ENCODE results near the gene CBX5. TPM values are rescaled to one million over a fixed set of nuclear protein-coding genes. Genes with fewer than 3 reads are reported as not detected.

CBX5 gene
- polyA plus RNA-seq, 1 donor from 2014 or later: 57.1 TPM

DNA sequence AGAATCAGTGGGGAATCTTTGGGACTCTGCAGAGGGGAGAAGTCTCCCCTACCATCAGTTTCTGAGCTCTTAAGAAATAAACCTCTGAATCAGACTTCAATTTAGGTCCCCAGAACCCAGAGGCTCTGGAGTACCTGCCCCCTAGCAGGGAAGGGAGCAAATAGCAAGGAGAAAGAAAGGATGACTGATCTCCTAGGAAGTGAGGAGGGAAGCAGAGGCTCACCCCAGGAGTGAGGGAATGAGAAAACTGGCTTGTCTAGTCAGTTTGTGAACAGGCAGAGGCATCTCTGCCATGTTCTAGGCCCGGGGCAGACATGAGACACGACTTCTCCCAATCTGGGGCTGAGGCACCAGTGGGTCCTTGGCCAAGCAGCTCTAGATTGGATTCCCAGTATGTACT, 66.8 kb downstream of the CBX5 start:
- Histone ChIP-seq H3K36me3 (ENCODE audit: insufficient read depth, low read length) (no peaks in the 10 kb centered on the region), H3K9ac (ENCODE audit: low read length) (no peak overlapping the region), H3K4me2 (ENCODE audit: low read length) (no peak overlapping the region), H3K9me3 (ENCODE audit: low read length) (no peaks in the 10 kb centered on the region), H4K20me1 (ENCODE audit: insufficient read depth) (no peaks in the 10 kb centered on the region), H2AFZ (ENCODE audit: low read depth, low read length) (no peak overlapping the region), H3K27ac (ENCODE audit: low read length) (no peak overlapping the region), H3K4me3 (ENCODE audit: low read length) (no peak overlapping the region), H3F3A (ENCODE audit: insufficient read depth, low read length, poor library complexity, severe bottlenecking) (no peaks in the 10 kb centered on the region), H3K27me3 (ENCODE audit: insufficient read depth, low read depth, low read length) (peaks cover 23% of the 10 kb centered on the region), H3K9me2 (ENCODE audit: insufficient read depth, low read length) (no peaks in the 10 kb centered on the region), H3K79me2 (replicated peaks; ENCODE audit: insufficient read depth, low read length) (no peaks in the 10 kb centered on the region)
- TF ChIP-seq, protein P1, sequence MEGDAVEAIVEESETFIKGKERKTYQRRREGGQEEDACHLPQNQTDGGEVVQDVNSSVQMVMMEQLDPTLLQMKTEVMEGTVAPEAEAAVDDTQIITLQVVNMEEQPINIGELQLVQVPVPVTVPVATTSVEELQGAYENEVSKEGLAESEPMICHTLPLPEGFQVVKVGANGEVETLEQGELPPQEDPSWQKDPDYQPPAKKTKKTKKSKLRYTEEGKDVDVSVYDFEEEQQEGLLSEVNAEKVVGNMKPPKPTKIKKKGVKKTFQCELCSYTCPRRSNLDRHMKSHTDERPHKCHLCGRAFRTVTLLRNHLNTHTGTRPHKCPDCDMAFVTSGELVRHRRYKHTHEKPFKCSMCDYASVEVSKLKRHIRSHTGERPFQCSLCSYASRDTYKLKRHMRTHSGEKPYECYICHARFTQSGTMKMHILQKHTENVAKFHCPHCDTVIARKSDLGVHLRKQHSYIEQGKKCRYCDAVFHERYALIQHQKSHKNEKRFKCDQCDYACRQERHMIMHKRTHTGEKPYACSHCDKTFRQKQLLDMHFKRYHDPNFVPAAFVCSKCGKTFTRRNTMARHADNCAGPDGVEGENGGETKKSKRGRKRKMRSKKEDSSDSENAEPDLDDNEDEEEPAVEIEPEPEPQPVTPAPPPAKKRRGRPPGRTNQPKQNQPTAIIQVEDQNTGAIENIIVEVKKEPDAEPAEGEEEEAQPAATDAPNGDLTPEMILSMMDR (IDR thresholded peaks at IDR 0.05; ENCODE audit: poor library complexity, severe bottlenecking): no peak
- TF ChIP-seq SMC3 (conservative IDR thresholded peaks at IDR 0.05; ENCODE audit: poor library complexity): no peak
- TF ChIP-seq EZH2 (IDR thresholded peaks at IDR 0.05; ENCODE audit: borderline replicate concordance, insufficient read depth, low read length, poor library complexity, severe bottlenecking): no peak
- no peak for TF ChIP-seq TAF1 (IDR thresholded peaks at IDR 0.05; ENCODE audit: low read depth)
- TF ChIP-seq MXI1 (conservative IDR thresholded peaks at IDR 0.05; ENCODE audit: poor library complexity, severe bottlenecking): no peak
- TF ChIP-seq EP300 (conservative IDR thresholded peaks at IDR 0.05; ENCODE audit: poor library complexity, severe bottlenecking): no peak
- TF ChIP-seq POLR2AphosphoS5 (IDR thresholded peaks at IDR 0.05): no peak
- no peak for TF ChIP-seq RAD21 (conservative IDR thresholded peaks at IDR 0.05)
- TF ChIP-seq REST (IDR thresholded peaks at IDR 0.05; ENCODE audit: borderline replicate concordance): no peak

GRCh38 chr12:54211920-54212319, 68.0 kb downstream of the CBX5 start:
- H3K9me3 ChIP-seq (ENCODE audit: low read length): no peaks in the 10 kb centered on the region
- no peaks in the 10 kb centered on the region for H4K20me1 ChIP-seq (ENCODE audit: insufficient read depth)
- peaks cover 27% of the 10 kb centered on the region for H3K27me3 ChIP-seq (ENCODE audit: insufficient read depth, low read depth, low read length)
- H2AFZ ChIP-seq (ENCODE audit: low read depth, low read length): no peak overlapping the region
- no peaks in the 10 kb centered on the region for H3K36me3 ChIP-seq (ENCODE audit: insufficient read depth, low read length)
- no peak overlapping the region for H3K9ac ChIP-seq (ENCODE audit: low read length)
- H3K79me2 ChIP-seq (replicated peaks; ENCODE audit: insufficient read depth, low read length): no peaks in the 10 kb centered on the region
- H3K4me2 ChIP-seq (ENCODE audit: low read length): no peak overlapping the region
- TF ChIP-seq REST (IDR thresholded peaks at IDR 0.05; ENCODE audit: borderline replicate concordance) (no peak), RAD21 (conservative IDR thresholded peaks at IDR 0.05) (no peak), SMC3 (conservative IDR thresholded peaks at IDR 0.05; ENCODE audit: poor library complexity) (no peak), TAF1 (IDR thresholded peaks at IDR 0.05; ENCODE audit: low read depth) (no peak)
- H3F3A ChIP-seq (ENCODE audit: insufficient read depth, low read length, poor library complexity, severe bottlenecking): no peaks in the 10 kb centered on the region
- H3K9me2 ChIP-seq (ENCODE audit: insufficient read depth, low read length): no peaks in the 10 kb centered on the region
- H3K4me3 ChIP-seq (ENCODE audit: low read length): no peak overlapping the region
- H3K27ac ChIP-seq (ENCODE audit: low read length): no peak overlapping the region

All from neural cell (in vitro differentiated cells).